ENCODE measurements around the gene BRD7.
"Not testable (repeated sequence)": the region's sequence is repeated elsewhere in the genome, so short reads cannot be mapped to it uniquely, and the experiment has no call there.

The BRD7 gene

DNA sequence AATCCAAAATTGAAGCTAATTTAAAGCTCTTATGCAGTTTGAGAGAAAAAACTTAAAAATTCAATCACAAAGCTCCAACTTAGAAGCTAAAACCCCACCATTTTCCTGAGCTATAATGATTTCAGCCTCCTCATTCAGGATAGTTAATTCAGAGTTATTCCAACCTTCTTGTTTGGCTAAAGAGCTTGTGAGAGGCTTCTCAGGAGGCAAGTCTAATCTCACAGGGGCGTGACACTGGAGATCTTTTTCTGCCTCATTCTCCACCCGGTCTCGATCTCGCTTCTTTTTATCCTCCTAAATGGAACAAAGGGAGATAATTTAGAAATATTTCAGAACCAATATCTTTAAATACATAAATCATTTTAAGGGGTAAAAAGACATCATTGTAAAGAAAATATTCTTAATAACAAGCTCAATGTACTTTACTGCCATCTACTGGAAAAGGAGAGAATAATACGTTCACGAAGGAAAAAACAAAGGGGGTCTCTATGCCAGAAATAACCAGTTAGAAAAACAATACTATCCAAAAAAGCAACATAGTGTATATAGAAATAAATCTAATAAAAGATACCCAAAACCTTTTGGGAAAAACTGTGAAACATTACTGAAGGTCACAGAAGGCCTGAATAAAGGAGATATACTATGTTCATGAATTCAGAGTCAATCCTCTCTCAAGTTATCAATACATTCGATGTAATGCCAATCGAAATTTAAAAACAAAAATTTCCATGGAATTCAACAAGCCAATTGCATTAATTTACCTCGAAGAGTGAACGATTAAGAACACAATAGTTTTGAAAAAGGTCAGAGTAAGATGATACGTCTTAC, 13.9 kb downstream of the BRD7 start:
- DNase-seq: no peak

DNA sequence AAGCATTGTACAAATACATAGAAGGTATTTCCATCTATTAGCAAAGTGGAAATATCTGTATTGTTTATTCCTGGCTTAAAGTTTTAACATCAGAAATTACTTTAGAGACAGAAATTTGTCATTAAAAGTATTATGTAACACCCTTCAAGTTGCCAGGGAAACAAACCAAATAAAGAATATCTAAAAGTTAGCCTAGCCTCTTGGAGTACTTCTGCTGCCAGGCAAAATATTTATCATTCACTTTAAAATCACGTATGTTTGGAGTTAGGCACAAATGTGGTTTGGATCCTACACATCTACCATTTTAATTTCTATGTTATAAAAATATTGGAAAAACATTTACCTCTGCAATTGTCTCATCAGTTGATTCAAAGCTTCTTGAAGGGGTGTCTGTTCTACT, 14.7 kb downstream of the BRD7 start:
- no peak for DNase-seq

DNA sequence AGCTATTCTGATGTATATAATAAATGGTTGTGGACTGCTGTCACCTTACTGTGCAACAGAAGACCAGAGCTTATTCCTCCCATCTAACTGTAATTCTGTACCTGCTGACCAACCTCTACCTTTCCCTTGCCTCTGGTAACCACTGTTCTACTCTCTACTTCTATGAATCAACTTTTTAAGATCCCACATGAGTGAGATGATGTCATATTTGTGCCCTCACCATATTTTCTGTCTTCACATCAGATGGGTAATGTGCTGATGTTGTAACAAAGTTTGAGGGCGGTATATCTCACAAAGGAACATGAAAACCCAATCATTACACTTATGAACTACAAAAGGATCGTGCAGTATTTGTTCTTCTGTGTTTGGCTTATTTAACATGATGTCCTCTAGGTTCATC, 16.8 kb downstream of the BRD7 start:
- DNase-seq: no peak

DNA sequence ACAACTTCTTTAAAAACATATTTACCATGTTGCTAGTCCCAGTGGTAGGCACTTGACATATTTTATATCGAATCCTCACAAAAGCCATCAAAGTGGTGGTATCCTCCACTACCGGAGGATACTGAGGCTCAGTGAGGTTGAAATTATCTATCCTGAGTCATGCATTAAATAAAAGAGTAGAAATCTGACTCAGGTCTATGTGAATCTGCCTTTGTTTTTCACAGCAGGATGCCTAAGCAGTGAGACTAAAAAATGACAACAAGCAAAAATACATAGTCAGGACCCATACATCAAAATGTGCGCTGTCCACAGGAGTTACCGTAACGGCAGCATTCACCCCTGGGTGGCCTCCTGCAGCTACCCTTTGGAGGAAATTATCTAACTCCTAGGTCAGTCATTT, 17.7 kb downstream of the BRD7 start:
- no peak for DNase-seq

DNA sequence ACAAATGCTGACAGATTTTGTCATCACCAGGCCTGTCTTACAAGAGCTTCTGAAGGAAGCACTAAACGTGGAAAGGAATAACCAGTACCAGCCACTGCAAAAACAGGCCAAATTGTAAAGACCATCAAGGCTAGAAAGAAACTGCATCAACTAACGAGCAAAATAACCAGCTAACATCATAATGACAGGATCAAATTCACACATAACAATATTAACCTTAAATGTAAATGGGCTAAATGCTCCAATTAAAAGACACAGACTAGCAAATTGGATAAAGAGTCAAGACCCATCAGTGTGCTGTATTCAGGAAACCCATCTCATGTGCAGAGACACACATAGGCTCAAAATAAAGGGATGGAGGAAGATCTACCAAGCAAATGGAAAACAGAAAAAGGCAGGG, 23.6 kb downstream of the BRD7 start:
- not testable (repeated sequence) for DNase-seq

DNA sequence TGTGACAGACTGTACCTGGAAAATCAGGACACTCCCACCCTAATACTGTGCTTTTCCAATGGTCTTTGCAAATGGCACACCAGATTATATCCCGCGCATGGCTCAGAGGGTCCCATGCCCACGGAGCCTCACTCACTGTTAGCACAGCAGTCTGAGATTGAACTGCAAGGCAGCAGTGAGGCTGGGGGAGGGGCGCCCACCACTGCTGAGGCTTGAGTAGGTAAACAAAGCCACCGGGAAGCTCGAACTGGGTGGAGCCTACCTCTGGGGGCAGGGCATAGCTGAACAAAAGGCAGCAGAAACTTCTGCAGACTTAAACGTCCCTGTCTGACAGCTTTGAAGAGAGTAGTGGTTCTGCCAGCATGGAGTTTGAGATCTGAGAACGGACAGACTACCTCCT, 25.2 kb downstream of the BRD7 start:
- not testable (repeated sequence) for DNase-seq

DNA sequence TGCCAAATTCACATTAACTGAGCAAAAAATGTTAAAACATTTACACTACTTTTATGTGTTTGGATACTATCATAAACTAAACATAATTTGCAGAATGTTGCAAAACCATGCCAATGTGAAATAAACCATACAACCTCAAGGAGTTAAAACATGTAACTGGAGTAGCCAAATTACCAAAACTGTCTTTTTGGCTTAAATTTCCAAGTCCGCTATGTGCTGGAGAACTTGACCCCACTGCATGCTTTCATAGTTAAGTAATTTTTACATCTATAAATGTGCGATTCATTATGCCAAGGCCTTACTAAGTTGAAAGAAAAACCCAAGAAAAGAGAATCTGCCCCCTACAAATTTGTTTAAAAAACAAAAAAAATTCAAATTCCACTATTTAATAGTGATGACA, 28.2 kb downstream of the BRD7 start:
- DNase-seq: no peak

DNA sequence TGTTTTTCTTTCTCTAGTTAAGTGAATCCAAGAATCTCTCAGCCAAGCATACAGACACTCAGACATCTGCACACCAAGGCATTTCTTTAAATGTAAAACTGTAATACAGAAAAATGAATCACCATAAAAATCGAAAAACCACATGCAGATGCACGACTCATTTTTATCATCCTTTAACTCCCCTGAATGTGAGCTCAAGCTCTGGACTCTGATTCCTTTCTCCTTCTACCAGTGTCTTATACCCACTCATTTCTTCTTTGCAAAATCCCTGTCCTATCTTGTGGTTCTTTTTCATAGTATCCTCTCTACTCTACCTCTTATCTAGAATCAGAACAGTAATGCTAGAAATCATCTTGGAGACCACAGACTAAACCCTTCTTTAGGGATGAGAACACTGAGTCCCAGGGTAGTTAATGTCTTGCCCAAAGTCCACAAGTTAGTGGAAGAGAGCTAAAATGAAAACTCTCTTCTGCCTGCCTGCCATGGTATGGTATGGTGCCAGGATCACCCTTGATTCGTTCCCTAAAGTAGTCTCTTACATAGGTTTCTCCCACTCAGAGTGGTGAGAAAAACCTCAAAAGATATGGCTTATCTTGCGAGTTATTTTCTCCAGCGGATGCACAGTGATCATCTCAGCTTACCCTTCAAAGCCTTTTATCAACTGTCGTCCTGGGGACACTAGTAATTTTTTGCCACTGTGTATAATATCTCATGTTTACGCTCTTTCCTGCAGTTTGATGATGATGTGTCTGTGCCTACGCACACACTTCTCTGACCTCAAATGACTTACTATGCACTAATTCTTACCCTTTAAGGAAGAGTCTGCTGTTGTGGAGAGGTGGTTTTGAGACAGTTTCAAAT, 30.2 kb downstream of the BRD7 start:
- DNase-seq: no peak

DNA sequence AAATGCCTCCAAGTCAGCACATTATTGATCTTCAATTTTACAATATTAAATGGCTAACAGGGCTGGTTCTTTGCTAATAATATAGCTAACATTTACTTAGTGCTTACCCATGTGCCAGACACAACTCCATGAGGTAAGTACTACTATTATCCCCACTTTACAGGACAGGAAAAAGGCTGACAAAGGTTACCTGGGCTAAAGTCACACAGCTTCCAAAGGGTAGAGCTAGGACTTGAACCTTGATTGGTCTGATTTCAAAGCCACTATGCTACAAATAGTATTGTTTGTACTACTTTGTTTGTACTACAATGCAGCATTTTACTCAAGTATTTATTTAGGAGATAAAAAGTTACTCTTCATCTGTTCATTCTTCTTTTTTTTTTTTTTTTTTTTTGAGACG, 31.9 kb downstream of the BRD7 start:
- no peak for DNase-seq

DNA sequence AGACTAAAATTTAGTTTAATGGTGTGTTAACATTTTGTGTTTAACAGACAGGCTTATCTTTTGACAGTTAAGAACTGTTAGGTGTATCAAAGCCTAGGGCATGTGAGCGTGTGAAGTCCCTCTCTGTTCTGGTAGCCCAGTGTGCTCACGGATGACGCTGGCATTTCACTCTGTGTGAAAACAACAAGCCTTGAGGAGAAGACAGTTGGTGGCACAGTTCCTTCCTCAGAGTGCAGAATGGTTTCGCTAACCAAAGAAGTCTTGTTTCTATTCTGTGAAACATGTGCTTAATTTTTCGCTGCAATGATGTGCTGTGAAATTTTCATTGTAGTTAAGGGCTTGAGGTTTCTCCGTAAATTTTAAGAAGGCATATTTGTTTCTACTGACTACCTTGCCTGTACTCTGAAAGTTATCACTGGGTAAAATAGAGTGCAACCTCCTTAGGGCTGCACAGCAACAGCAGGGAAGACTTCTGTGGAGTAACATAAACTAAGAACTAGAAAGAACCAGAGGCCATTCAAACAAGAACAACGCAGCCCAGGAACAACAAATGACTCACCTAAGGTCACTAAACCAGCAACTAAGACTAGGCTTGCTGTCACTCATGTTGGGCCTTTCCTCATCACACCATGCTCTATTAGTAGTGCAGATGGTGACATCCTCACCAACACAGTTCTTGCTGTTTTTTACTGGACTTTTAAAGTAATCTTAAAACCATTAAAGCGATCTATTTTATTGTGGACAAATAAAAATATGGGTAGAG, 33.4 kb downstream of the BRD7 start:
- DNase-seq: no peak

DNA sequence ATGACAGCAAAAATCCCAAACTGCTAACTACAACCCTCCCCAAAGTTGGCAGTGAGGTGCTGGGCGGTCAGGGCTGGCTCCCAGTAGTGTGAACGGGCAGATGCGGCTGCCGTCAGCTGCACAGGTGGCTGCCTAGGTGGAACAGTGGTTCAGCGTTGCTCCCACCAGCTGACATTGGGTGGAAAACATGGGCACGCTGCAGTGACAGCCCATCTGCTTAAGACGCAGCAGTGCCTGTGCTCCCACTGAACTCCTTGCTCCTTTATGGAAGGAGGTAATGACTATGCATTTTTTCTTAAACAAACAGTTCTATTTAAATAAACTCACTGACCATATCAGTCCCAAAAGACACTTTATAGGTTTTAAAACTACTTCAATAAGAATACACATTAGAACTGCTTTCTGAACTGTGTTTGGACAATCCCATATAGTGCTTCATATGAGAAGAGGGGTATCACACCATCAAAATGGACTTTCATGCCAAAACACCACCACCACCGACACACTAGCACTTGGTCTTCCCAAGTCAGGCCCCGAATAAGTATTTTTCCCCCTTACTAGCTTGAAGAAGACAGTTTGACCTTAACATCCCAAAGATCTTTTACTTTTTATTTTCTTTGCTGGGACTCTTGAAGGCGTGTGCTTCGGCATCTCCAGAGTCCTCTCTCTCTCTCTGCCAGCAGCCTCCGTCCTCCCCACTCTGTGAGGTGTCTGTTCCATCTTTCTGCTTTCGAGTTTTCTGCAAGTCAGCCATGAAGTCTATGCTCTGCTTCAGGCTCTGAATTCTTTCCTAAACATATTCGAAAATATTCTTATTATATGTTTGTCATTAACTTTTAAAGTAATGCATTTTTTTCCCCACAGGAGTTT, 34.4 kb downstream of the BRD7 start:
- no peak for DNase-seq

DNA sequence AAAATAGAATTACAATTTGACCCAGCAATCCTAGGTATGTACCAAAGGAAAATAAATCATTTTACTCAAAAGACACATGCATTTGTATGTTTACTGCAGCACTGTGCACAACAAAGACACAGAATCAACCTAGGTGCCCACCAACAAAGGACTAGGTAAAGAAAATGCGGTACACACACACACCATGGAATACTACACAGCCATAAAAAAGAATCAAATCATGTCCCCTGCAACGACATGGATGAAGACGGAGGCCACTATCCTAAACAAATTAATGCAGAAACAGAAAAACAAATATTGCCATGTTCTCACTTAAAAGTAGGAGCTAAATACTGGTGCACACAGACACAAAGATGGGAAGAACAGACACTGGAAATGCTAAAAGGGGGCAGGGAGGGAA, 36.2 kb downstream of the BRD7 start:
- no peak for DNase-seq

DNA sequence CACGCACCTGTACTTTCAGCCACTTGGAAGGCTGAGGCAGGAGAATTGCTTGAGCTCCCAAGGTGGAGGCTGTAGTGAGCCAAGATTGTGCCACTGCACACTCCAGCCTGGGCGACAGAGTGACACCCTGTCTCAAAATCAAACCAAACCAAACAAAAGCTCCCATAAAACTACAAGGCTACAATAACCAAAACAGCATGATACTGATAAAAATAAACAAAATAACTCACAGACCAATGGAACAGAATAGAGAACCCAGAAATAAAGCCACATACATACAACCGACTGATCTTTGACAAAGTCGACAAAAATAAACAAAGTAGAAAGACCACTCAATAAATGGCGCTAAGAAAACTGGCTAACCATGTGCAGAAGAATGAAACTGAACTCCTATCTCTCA, 37.2 kb downstream of the BRD7 start:
- no peak for DNase-seq

DNA sequence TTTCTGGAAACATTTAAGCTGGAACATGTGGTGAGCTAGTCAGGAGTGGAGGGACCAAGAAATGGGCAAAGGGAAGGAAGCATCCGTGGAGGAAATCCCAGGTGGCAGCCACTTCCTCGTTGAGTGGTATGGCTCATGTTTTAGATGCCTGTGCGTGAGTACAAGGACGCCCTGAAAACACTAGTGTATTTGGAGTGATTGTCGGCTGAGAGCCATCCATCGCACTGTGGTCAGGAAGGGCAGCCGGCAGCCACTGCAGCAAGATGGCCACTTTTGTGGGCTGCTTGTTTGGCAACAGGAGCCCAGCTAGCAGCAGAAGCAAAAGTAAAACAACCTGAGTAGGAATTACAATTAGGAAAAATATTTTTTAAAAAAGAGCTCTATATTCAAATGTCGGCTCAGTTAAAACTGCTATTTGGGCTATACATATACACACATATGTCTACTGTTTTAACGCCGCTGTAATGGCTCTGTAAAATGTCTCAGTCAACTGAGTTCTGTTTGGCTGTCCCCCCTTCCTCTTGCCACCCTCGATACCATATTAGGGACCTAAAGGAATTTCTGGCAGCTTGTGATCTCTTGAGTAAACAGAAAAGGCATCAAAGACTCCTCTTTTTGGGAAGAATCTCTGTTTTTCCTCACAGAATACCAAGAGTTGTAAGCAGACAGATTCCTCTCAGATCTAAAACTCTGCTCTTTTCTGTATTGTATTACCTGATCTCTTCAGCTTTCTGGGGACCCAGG, 39.2 kb downstream of the BRD7 start:
- no peak for DNase-seq

DNA sequence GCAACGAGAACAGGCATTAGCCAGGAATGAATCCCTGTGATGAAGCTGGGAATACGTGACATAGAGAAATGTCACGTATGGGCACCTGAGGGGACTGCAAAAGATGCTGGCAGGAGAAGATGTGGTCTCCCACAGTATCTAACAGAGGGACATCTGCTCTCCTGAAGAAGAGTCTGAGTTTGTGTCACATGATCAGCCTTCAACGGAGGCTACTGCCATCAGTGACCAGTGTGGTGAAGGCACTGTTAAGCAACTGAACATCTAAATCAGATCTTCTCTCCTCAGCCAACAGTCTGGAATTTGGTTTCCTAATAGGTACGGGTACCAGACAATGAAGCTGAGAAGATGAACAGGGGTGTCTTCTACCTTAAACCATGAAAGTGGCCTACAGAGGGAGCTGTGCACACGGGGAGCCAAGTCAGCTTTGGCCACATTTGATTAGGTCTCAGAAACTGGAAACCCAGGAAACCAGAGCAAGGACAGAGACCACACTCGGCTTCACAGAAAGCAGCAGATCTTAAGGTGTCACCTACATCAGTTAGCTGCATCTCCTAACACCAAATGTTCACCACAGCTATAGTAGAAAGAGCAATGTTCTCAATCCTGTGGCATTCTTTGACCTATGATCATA, 41.8 kb downstream of the BRD7 start:
- DNase-seq: no peak

DNA sequence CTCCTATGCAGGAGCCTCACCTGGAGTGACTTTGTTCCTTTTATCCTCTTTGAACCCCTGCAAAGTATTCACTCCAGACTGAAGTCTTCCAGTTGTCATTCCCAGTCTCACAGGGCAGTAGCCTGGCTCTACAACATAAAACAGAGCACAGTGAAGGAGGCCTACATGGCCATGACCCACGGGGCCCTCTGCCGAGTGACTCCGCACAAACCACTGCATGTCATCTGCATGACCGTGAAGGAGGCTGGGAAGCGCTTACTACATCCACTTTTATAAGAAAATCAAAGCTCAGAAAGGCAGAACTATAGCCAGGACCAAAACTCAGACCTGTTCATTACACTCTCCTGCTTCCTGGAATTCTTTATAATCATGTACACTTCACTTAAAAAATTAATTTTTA, 42.5 kb downstream of the BRD7 start:
- DNase-seq: no peak

DNA sequence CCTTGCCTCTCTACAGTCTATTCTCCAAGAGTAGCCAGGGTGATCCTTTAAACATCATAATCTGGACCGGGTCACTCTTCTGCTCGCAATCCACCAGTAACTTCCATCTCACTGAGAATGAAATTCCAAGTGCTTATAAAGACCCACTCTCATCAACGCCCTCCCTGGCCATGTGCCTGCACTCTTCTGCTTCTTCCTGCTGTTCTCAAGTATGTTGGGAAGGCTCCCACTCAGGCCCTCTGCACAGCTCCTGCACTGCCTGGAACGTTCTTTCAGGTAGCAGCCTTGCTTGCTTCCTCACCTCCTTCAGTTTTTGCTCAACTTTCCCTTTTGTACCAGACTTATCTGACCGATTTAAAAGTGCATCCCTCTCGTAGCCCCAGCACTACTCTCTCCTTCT, 44.4 kb downstream of the BRD7 start:
- no peak for DNase-seq

DNA sequence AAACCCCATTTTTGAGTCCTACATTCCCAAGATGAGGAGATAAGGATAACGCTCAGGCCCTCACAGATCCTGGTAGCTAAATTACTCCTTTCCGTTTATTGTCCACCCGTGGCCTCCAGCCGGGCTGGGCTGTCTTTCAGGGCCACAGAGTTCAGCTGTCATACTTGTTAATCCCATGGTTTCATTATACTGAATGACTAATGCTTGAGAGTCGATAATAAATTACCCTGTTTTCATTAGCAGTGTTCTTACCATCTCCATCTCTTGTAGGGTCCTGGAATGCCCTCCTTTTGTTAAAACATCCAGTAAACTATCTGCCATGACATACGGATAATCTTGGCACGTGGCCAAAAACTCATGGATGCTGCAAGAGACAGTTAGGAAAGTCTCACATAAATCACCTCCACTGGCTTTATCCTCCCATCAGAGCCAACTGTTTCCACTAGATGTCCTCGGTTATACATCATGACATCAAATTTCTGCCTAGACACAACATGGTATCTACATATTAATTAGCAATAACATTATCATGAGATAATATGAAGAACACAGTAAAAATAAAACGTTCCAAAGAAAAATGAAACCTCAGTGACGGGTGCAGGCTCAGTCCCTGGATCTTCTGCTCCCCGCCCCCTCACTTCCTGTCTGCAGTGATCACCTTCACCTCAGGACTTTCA, 45.3 kb downstream of the BRD7 start:
- DNase-seq: no peak

DNA sequence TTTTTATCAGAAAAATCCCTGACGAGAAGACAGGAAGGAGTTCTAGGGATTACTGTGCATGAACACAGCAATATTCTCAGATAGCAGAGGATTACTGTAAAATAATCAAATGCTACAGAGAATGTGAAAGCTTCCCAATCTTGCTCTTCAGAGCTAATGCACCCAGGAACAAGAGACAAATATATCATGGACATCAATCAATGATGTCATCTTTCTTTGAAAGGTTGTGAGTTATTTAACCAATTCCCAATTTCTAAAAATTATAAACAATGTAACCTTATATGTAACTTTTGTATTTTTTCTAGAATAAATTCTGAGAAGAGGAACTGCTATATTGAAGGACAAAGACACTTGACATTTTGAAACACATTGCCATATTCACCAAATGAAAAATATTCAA, 46.5 kb downstream of the BRD7 start:
- no peak for DNase-seq

DNA sequence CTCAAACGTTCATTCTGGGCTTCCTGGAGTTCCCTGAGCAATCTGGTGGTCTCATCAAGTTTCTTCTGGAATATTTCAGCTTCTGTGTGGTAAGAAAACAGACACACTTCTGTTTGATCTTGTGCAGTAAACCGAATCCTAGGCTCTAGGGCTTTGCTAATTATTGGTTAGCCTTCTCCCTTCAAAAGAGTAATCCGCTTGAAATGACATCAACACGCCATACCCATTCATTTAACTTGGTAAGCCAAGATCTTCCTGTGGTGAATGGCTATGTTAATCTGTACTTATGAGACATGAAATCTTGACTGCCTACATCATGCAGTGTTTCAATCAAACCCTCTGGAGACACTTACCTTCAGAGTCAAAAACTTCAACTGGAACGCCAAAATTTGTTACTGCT, 48.5 kb downstream of the BRD7 start:
- DNase-seq: no peak
